UCSD-AML1 (cell line): Measurements from ENCODE around the gene PLXDC1.

ENCODE experiments used
- DNase-seq: peaks from one replicate; lab custom pipeline; 2025; ENCODE audit not compliant: unreplicated experiment; lab: John Stamatoyannopoulos, UW

PLXDC1 gene

GRCh38 chr17:39151150-39151942, at the start of gene PLXDC1:
PLXDC1 (minus strand) TSS chr17:39151637; CDS start chr17:39151437, 200 bp downstream.
- DNase-seq = no peak

- DNase-seq = no peak
Observed at GRCh38 chr17:39200957-39201510, 49.6 kb upstream of the PLXDC1 start.

GRCh38 chr17:39200070-39200879, 48.8 kb upstream of the PLXDC1 start, which contains the start of gene RPL19:
RPL19 (plus strand) TSS chr17:39200283; CDS start chr17:39200345, 62 bp downstream.
- DNase-seq = peak; percentile 83

GRCh38 chr17:39199820-39200069, 48.3 kb upstream of the PLXDC1 start:
- DNase-seq = peak; percentile 83

- no peak for DNase-seq
Observed at GRCh38 chr17:39198186-39198566, 46.7 kb upstream of the PLXDC1 start.

GRCh38 chr17:39197380-39198185, 46.1 kb upstream of the PLXDC1 start, which contains the start of gene CACNB1:
CACNB1 (minus strand) TSS chr17:39197669; CDS start chr17:39197495, 174 bp downstream.
- DNase-seq = peak; percentile 73

GRCh38 chr17:39196808-39197291, 45.4 kb upstream of the PLXDC1 start:
- no peak for DNase-seq

- DNase-seq = no peak
Observed at GRCh38 chr17:39196241-39196807, 44.9 kb upstream of the PLXDC1 start.

GRCh38 chr17:39195568-39196160, 44.2 kb upstream of the PLXDC1 start:
- DNase-seq = no peak

- DNase-seq = no peak
Observed at GRCh38 chr17:39194985-39195524, 43.6 kb upstream of the PLXDC1 start.

- DNase-seq = no peak
Observed at GRCh38 chr17:39194089-39194984, 42.9 kb upstream of the PLXDC1 start.

GRCh38 chr17:39193346-39193745, 41.9 kb upstream of the PLXDC1 start:
- no peak for DNase-seq

GRCh38 chr17:39192901-39193300, 41.5 kb upstream of the PLXDC1 start:
- no peak for DNase-seq

- DNase-seq = no peak
Observed at GRCh38 chr17:39191750-39192510, 40.5 kb upstream of the PLXDC1 start.

- peak; percentile 41 for DNase-seq
Observed at GRCh38 chr17:39187152-39187830, 35.9 kb upstream of the PLXDC1 start.

- no peak for DNase-seq
Observed at GRCh38 chr17:39186481-39187002, 35.1 kb upstream of the PLXDC1 start.

GRCh38 chr17:39183720-39184119, 32.3 kb upstream of the PLXDC1 start:
- DNase-seq = no peak
